NB4 (cell line): ENCODE results near the gene ADPRH.

Experiments
- DNase-seq: peaks from one replicate; pipeline ENCODE4 v3.0.0; 2010; ENCODE audit warnings: low read depth
- H3K4me3 ChIP-seq: one replicate; pipeline ENCODE4 v1.5.1; 2011; ENCODE audit warnings: mild to moderate bottlenecking, low read depth, low read length, moderate library complexity
- MYC ChIP-seq: IDR thresholded peaks from 2 replicates; pipeline ENCODE4 v1.6.1; 2011; ENCODE audit warnings: low read depth, low read length
- POLR2A ChIP-seq: IDR thresholded peaks from 2 replicates; pipeline ENCODE4 v1.6.1; 2011; ENCODE audit warnings: mild to moderate bottlenecking; ENCODE audit not compliant: insufficient read length; ENCODE audit errors: extremely low read depth
- TF ChIP-seq, protein P1 (sequence below): IDR thresholded peaks from 2 replicates; pipeline ENCODE4 v1.6.1; 2011; ENCODE audit warnings: low read depth, low read length
- TF ChIP-seq, protein P2 (sequence below): IDR thresholded peaks from one replicate; pipeline ENCODE4 v1.5.1; 2012; ENCODE audit warnings: low read depth, low read length

Gene ADPRH

DNA sequence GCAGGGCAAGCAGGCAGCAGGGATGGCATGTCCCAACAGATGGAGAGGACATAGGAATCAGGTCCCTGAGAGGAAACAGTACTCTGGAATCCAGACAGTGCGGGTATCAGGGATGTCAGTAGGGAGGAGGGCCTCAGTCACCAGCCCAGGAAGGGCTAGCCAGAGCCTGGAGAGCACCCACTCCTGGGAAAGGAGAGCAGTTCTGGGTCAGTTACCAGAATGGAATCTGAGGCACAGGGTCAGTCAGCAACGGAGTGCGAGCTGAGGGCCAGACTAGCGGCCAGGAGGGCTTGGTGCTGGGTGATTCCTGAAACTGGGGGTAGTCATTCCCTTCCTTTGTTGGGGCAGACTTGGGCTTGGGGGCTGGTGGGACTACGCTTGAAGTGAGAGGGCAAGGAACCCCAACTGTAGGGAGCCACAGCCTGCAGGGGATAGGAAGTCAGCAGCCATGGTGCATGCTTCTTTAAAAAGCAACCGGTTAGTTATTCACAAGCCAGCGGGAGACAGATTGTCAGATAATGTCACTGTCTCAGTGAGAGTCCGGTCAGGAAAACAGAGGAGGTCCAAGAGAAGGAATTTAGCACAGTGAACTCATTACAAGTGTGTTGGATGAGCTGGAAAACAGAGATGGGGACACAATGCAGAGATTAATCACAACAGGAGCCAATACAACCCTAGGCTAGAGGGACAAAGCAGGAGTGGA is 46.3 kb downstream of the ADPRH start:
- DNase-seq = no peak
- TF ChIP-seq, protein P1, sequence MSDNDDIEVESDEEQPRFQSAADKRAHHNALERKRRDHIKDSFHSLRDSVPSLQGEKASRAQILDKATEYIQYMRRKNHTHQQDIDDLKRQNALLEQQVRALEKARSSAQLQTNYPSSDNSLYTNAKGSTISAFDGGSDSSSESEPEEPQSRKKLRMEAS = no peak
- TF ChIP-seq, protein P2, sequence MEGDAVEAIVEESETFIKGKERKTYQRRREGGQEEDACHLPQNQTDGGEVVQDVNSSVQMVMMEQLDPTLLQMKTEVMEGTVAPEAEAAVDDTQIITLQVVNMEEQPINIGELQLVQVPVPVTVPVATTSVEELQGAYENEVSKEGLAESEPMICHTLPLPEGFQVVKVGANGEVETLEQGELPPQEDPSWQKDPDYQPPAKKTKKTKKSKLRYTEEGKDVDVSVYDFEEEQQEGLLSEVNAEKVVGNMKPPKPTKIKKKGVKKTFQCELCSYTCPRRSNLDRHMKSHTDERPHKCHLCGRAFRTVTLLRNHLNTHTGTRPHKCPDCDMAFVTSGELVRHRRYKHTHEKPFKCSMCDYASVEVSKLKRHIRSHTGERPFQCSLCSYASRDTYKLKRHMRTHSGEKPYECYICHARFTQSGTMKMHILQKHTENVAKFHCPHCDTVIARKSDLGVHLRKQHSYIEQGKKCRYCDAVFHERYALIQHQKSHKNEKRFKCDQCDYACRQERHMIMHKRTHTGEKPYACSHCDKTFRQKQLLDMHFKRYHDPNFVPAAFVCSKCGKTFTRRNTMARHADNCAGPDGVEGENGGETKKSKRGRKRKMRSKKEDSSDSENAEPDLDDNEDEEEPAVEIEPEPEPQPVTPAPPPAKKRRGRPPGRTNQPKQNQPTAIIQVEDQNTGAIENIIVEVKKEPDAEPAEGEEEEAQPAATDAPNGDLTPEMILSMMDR = no peak
- TF ChIP-seq POLR2A (no peak), MYC (no peak)
- H3K4me3 ChIP-seq = no peak overlapping the region

DNA sequence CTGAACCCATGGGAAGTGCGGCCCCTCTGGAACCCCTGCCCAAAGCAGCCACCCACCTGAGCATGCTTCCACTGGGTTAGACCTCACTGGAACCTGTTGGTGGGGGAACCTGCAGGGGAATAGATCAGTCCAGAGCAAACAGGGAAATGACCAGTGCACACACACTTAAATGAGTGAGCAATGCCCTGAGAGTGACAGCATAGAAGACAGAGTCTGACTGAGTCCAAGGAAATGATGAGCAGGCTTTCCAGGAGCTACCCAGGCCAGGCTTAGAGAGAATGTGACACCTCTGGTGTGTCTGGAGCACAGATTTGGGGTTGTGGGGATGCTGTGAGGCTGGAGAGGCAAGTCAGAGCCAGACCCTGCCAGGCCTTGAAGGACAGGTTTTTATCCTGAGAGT is 46.9 kb downstream of the ADPRH start:
- DNase-seq = no peak
- H3K4me3 ChIP-seq = no peak overlapping the region
- TF ChIP-seq, protein P1 = no peak
- no peak for TF ChIP-seq MYC
- no peak for TF ChIP-seq POLR2A
- TF ChIP-seq, protein P2 = no peak

DNA sequence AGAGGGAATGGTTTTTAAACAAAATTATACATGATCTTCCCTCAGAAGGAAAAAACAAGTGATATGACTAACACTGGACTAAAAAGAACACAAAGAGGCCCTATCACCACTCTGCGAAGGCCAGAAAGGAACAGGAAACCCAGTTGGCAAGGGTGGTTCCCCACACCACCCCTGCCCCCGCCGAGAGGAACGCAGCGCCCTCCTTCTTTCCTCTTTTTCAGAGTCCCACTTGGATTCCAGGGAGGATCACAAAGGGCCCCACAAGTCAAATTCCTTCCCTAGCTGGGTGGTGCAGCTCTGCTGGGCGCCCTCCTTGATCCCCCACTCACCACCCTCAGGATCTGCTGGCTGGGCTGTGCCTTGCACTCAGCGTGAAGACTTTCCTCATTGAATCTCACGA is 48.2 kb downstream of the ADPRH start:
- peak; percentile 22 for DNase-seq
- TF ChIP-seq, protein P2 = no peak
- TF ChIP-seq POLR2A = no peak
- TF ChIP-seq, protein P1 = no peak
- TF ChIP-seq MYC = no peak
- H3K4me3 ChIP-seq = no peak overlapping the region

DNA sequence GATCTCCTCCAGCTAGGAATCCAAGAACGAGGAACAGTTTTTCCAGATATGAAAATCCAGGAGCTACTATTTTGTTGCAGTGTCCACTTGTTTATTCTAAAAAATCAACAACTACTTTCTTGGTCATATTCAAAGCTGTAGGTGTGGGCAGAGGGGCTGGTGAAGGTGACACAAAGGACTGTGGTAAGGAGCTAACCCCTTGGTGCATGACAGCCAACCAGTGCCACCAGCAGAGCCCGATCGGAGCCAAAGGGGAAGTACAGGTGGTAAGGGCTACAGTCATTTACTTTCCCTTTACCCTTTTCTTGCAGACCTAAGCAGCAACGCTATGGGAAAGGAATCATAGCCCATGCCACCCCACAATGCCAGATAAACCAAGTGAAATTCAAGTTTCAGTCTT is 49.1 kb downstream of the ADPRH start:
- DNase-seq = no peak
- no peak overlapping the region for H3K4me3 ChIP-seq
- TF ChIP-seq POLR2A (no peak), MYC (no peak)
- TF ChIP-seq, protein P1 = no peak
- TF ChIP-seq, protein P2 = no peak

DNA sequence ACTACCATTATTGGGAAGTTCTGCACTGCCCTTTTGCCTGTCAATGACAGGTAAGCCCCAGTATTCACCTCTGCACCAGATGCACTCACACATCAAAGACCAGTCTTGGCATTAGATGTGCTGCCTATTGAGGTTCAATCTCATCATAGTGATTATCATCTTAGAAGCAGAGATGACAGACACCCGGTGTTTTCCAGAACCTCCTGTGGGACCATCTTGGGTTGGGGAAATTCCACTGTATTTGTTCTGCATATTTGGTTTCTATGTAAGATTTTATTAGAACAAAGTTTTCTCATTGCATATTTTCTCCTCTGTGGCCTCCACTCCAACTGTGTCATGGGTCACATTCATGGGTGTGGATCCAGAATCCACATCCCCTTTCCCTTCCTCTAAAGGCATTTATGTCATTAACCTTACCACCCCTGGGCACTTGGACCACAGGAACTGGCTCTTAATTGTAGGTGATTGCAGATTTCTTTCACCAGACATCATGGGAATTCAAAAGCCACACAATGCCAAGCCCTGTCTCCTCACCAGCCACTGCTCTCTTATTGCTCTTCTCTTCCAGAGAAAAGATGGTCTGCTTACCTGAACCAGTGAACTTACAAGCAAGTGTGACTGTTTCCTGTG is 49.6 kb downstream of the ADPRH start:
- DNase-seq = no peak
- TF ChIP-seq, protein P2 = no peak
- TF ChIP-seq, protein P1 = no peak
- no peak for TF ChIP-seq MYC
- no peak for TF ChIP-seq POLR2A
- H3K4me3 ChIP-seq = no peak overlapping the region
